HepG2 (cell line): Measurements from ENCODE around the gene ZBTB4. TPM values are rescaled to one million over a fixed set of nuclear protein-coding genes. Genes with fewer than 3 reads are reported as not detected.

Source experiments
- BRF2 ChIP-seq: sonication (generic); formaldehyde crosslinking; IDR thresholded peaks from 2 replicates; pipeline ENCODE4 v1.8.1; 2022; ENCODE audit warnings: mild to moderate bottlenecking, missing genetic modification reagents
- CREB1 ChIP-seq, 2 experiments: fragments of 450-650 bp in 1 of 2; IDR thresholded peaks; 2 replicates each; pipeline ENCODE4 v1.6.1; 2016 to 2017; ENCODE audit warnings: control low read depth in 1 of 2, mild to moderate bottlenecking in 1 of 2, missing compliant biosample characterization in 1 of 2, missing genetic modification characterization in 1 of 2
- GABPB1 ChIP-seq: IDR thresholded peaks from 2 replicates; pipeline ENCODE4 v1.6.1; 2016; ENCODE audit warnings: mild to moderate bottlenecking, missing genetic modification reagents, moderate library complexity, missing compliant biosample characterization
- GPN1 ChIP-seq: sonication (generic); formaldehyde crosslinking; IDR thresholded peaks from 2 replicates; pipeline ENCODE4 v1.5.1; 2020; ENCODE audit warnings: missing genetic modification reagents, borderline replicate concordance
- IKZF5 ChIP-seq: IDR thresholded peaks from 2 replicates; pipeline ENCODE4 v1.6.1; 2018; ENCODE audit warnings: missing genetic modification reagents, mild to moderate bottlenecking, missing compliant biosample characterization
- IRF2 ChIP-seq: IDR thresholded peaks from 2 replicates; pipeline ENCODE4 v1.6.1; 2018; ENCODE audit warnings: missing genetic modification reagents, missing compliant biosample characterization
- JUN ChIP-seq: sonication (generic); formaldehyde crosslinking; IDR thresholded peaks from 2 replicates; pipeline ENCODE4 v1.4.0; 2020; ENCODE audit warnings: mild to moderate bottlenecking, missing genetic modification reagents
- REL ChIP-seq: sonication (generic); formaldehyde crosslinking; conservative IDR thresholded peaks from 2 replicates; pipeline ENCODE4 v1.8.0; 2022; ENCODE audit warnings: mild to moderate bottlenecking, missing genetic modification reagents, moderate library complexity
- RFX3 ChIP-seq: IDR thresholded peaks from 2 replicates; pipeline ENCODE4 v1.6.1; 2016; ENCODE audit warnings: missing biosample characterization, missing genetic modification reagents
- TBL1XR1 ChIP-seq: fragments of 150-350 bp; IDR thresholded peaks from 2 replicates; pipeline ENCODE4 v1.6.1; 2014; ENCODE audit warnings: borderline replicate concordance, low read length; ENCODE audit not compliant: partially characterized antibody
- TEAD2 ChIP-seq: sonication (generic); formaldehyde crosslinking; IDR thresholded peaks from 2 replicates; pipeline ENCODE4 v1.9.0; 2021; ENCODE audit warnings: missing genetic modification reagents
- ZBED4 ChIP-seq: sonication (generic); formaldehyde crosslinking; IDR thresholded peaks from 2 replicates; pipeline ENCODE4 v1.4.0; 2020; ENCODE audit warnings: missing genetic modification reagents, borderline replicate concordance
- ZBTB1 ChIP-seq: sonication (generic); formaldehyde crosslinking; IDR thresholded peaks from 2 replicates; pipeline ENCODE4 v1.4.0; 2020; ENCODE audit warnings: missing genetic modification reagents, borderline replicate concordance
- ZBTB8A ChIP-seq: sonication (generic); formaldehyde crosslinking; IDR thresholded peaks from 2 replicates; pipeline ENCODE4 v1.4.0; 2020; ENCODE audit warnings: mild to moderate bottlenecking, low read depth, missing genetic modification reagents, borderline replicate concordance
- ZFP36L2 ChIP-seq: sonication (generic); formaldehyde crosslinking; IDR thresholded peaks from 2 replicates; pipeline ENCODE4 v1.4.0; 2020; ENCODE audit warnings: missing genetic modification reagents
- ZKSCAN5 ChIP-seq: sonication (generic); formaldehyde crosslinking; IDR thresholded peaks from 2 replicates; pipeline ENCODE4 v1.5.1; 2020; ENCODE audit warnings: mild to moderate bottlenecking, missing genetic modification reagents
- ZNF280B ChIP-seq: sonication (generic); formaldehyde crosslinking; IDR thresholded peaks from 2 replicates; pipeline ENCODE4 v1.5.0; 2020; ENCODE audit warnings: missing genetic modification reagents, mild to moderate bottlenecking, borderline replicate concordance
- ZNF513 ChIP-seq: sonication (generic); formaldehyde crosslinking; conservative IDR thresholded peaks from 2 replicates; pipeline ENCODE4 v1.5.0; 2020; ENCODE audit warnings: missing genetic modification reagents
- ZNF616 ChIP-seq: sonication (generic); formaldehyde crosslinking; IDR thresholded peaks from 2 replicates; pipeline ENCODE4 v1.5.0; 2020; ENCODE audit warnings: low read depth, mild to moderate bottlenecking, missing genetic modification reagents
- polyA plus RNA-seq, 8 experiments: library from polyadenylated mRNA; depleted of rRNA in 3 of 8; stranded (reverse) in 7 of 8; unstranded in 1 of 8; fragments of >200 nt; fragmentation: Illumina TruSeq in 4 of 8; extraction: Trizol in 4 of 8; gene quantifications; 2 replicates each; pipeline versions ENCODE4 v1.2.1 to v1.2.3, GENCODE V29; 2011 to 2016; ENCODE audit warnings: low read depth in 4 of 8, missing spikeins in 1 of 8, mixed read lengths in 1 of 8; ENCODE audit not compliant: insufficient read depth in 1 of 8
- total RNA-seq, 5 experiments: library from RNA; depleted of rRNA; stranded (reverse); fragments of >200 nt; fragmentation: Illumina TruSeq; extraction: Trizol; gene quantifications; 2 replicates each; pipeline ENCODE4 v1.2.3, GENCODE V29; 2016; ENCODE audit warnings: low read depth in 1 of 5

ZBTB4 gene
- total and polyA plus RNA-seq, 2 of the 13 experiments (the other 11 are each of a cell fraction or from before 2014, with no cell fraction given) = 4.3 to 7.4 TPM

- TF ChIP-seq ZNF280B (CRISPR knock-in tag) = 0 out of 2 replicates have a peak, but pooled peaks have one; percentile 27
- no peak; the same call in 1 of the 2 replicates for TF ChIP-seq ZBED4 (CRISPR knock-in tag)
- no peak for TF ChIP-seq GPN1 (CRISPR knock-in tag)
- no peak for TF ChIP-seq CREB1 (IDR thresholded peaks at IDR 0.05)
- no peak for TF ChIP-seq CREB1 (CRISPR knock-in tag; IDR thresholded peaks at IDR 0.05)
- TF ChIP-seq ZNF513 = no peak
- TF ChIP-seq TEAD2 (CRISPR knock-in tag) = no peak
- no peak for TF ChIP-seq ZNF616 (CRISPR knock-in tag)
- no peak for TF ChIP-seq JUN
- no peak; the same call in 1 of the 2 replicates for TF ChIP-seq IRF2 (CRISPR knock-in tag)
- TF ChIP-seq BRF2 (CRISPR knock-in tag) = no peak
- peak; percentile 74; the same call in 1 of the 2 replicates for TF ChIP-seq GABPB1 (CRISPR knock-in tag)
- TF ChIP-seq ZFP36L2 = no peak
- TF ChIP-seq TBL1XR1 = no peak
- no peak for TF ChIP-seq ZBTB1 (CRISPR knock-in tag)
- TF ChIP-seq REL (CRISPR knock-in tag) = no peak
- TF ChIP-seq ZBTB8A (CRISPR knock-in tag) = no peak
- TF ChIP-seq IKZF5 (CRISPR knock-in tag) = no peak
- TF ChIP-seq ZKSCAN5 = no peak
- TF ChIP-seq RFX3 (CRISPR knock-in tag) = no peak
These were observed at the start of gene ZBTB4 (continued) for GRCh38 chr17:7479213-7480088.
